Stimulated activated CD8-positive, alpha-beta memory T cell treated with anti-CD3 and anti-CD28 coated beads, Interleukin-2, amount 100 ng/mL, for 48 hours (primary cell): ENCODE data around the gene TEAD1.

Source experiments
- DNase-seq, 2 donors: peaks; one replicate each; pipeline ENCODE4 v3.0.0-alpha.2; 2020; ENCODE audit warnings: low read depth in 2 of 2

Gene TEAD1

DNA sequence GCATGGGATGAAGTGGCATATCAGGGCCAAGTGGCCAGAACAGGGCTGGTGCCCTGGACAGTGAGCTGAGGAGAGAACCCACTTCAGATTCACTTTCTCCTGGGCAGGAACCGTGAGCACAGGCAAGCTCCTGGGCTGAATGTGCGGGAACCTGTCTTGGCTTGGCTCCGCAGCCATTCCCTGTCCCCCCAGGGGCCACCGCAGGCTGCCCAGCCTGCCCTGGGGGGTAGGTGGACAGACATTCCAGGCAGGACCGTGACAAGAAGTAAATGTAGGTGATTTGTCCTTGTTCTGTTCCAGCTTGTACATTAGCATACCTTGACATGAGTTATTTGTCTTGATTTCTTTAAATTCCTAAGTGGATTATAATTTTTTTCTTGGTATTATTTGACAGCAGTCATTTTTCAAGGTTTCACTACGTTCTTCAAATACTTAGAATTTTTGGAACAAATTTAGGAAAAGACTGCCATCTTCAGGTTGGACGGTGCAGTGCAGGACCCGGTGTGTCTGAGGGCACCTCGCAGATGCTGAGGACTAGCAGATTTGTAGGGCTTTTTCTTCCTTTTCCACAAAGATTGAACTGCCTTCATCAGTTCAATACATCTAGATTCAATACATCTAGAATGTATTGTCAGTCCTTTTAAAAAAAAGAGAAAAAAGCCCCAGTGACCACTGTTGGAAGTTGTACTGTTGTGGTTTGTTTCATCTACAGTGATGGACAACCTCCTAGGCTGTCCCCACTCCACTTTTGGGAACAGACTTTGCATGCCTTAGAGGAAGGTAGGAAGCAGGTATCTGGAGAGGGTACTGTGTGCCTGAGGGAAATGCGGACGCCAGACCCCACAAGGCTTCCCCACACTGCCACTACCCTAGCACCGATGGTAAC, 219.8 kb downstream of the TEAD1 start:
- peak; percentile 10 to 49 for DNase-seq

DNA sequence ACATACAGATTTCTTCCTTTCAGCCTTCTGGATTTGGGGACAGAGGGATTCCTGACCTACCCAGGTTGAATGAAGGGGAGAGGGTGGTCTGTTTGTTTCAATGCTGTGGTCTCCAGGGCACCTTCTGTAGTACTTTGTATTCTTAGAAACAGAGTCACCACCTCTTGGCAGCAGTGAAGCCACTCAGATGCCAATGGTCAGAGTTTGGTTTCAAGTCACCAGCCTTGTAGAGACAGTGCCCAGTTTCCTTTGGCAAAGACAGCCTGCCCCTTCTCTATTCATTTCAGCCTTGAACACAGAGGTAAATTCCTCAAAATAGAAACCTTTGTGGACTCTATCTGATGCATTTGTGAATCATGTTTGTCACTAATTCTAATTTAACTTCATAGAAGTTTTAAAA, 223.2 kb downstream of the TEAD1 start:
- DNase-seq, result no peak

DNA sequence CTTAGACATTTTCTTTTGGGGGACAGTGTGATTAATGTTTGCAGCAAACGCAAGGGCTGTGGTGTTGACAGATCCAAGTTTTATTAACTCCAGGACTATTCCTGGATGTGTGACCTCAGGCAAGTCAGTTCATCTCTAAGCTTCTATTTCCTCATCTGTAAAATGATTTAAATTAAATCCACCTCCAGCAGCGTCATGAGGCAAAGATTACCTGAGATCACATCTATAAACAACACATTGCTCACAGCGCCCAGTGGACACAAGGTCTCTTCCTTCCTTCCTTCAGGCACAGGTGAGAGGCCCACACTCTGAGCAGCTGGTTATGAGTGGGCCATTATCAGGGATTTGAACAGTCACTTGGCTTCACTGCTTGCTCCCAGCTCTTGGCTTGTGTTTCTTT, 223.6 kb downstream of the TEAD1 start:
- DNase-seq, result no peak

DNA sequence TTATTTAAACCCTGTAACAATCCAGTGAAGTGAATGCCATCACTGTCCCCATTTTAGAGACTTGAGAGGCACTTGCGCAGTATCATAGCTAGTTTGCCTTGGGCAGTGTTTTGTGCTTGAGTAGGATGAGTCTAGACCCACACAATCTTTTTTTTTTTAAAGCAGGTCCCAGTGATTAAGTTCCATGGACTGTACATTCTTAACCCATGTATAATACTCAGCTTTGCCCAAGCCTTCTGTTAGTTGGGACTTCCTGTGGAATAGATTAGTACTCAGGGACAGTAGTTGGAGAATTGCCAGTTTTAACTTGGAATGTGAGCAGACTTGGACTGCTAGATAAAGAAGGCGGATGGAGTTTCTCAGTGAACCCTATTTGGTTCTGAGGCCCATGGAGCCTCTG, 226.3 kb downstream of the TEAD1 start:
- no peak for DNase-seq

DNA sequence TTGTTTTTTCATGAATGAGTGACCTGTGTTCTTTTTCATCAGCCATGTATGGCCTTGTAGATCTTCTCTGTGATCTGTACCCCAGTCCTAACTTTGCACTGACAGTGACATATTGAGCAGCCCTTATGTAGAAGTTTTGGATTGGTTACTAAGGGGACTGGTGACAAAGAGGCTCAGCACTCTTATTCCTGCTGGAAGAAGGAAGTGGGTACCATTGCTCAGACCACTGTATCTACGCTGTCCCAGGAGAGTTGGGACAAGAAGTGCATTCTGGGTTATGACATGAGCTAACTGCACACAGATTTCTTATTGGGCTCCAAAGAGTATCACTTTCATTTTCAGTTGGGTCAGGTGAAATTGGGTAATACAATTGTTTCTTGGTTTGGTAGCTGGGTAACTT, 227.1 kb downstream of the TEAD1 start:
- no peak for DNase-seq

DNA sequence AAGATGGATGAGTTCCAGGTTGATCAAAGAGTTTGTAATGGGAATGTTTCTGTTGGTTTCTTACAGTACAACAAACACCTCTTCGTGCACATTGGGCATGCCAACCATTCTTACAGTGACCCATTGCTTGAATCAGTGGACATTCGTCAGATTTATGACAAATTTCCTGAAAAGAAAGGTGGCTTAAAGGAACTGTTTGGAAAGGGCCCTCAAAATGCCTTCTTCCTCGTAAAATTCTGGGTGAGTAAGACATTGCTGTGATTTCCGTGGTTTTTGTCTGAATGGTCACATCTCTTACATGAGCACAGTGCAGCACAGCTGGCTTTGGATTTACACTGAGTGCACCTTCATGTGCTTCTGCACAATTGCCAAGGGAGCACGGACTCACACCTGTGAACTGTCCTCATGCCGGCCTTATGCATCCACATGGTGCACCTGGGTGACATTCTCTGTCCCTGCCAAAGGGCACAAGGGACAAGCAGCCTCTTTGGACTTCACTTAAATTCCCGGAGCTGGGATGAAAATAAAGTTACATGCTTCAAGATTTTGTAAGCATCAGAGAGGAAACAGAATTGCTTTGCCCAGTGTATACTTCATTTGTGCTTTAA, 227.8 kb downstream of the TEAD1 start:
- DNase-seq, result no peak

DNA sequence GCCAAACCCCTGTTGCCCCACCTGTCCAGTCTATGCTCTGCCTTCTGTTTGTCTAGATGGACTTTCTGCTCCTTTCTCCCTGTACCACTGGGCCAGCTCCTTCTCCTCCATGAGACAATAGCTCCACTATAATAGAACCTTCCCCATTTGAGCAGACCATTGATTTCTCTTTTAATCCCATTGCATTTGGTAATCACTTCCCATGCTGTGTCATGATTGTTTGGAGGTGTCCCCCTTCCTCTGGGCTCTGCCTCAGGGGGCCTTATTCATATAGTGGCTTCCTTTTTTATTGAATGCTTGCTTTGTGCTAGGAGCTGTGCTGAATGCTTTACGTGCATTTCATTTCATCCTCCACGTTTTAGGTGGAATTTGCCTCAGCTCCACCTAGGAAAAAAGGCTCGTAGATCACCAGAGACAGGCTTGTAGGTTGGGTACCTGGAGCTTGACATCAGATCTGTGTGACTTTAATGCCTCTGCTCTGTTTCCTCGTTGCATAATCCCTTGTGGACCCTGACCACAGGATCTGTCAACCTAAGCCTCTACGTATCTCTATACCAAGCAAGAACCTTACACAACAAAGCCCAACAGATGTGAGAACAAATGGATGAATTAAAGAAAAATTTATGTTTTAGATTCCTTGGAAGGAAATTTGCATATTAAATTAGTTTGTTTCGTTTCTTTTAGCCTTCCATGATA, 228.7 kb downstream of the TEAD1 start:
- no peak for DNase-seq

DNA sequence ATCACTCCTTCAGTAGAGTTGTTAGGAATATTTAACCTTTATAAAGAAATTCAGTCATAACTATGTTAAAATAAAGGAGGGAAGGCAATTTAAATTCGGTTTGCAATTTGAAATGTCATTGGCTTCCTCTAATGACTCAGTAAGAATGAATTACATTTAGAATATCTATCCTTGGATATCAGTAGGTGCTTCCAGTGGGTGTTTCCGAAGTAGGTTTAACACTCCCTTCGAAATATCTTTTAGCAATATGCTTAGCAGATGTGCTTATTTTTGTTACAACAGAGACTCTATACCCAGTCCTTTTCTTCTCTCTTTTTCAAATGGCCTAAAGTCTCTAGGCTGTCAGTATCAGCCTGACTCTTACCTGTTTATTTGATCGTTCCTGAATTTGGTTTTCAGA, 231.2 kb downstream of the TEAD1 start:
- no peak for DNase-seq

DNA sequence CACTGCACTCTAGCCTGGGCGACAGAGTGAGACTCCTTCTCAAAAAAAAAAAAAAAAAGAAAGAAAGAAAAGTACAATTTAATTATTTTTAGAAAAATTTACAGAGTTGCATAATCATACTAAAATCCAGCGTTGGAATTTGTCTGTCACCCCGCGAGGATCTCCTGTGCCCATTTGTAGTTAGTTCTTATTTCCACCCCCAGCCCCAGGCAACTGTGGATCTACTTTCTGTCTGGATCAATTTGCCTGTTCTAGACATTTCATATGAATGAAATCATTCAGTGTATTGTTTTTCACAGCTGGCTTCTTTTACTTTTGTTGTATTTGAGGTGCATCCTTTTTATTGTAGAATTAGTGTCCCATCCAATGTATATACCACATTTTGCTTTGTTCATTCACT, 232.3 kb downstream of the TEAD1 start:
- DNase-seq, result no peak

DNA sequence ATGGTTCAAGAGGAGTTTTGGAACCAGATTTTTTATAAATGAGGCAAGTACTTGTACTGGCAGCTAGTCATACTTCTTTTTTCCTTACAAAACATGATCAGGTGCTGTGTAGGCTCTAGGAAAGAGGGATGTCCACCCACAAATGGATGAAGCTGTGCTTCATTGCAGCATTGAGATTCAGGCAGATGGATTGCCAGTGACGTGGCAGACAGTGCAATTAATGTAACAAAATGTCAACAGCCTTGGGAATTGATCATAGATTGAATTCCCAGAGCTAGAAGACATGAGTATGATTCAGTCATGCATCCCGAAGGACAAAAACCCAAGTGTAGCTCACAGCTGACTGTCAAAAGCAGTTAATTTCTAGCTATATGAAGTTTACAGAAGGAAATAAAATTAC, 235.7 kb downstream of the TEAD1 start:
- no peak for DNase-seq

DNA sequence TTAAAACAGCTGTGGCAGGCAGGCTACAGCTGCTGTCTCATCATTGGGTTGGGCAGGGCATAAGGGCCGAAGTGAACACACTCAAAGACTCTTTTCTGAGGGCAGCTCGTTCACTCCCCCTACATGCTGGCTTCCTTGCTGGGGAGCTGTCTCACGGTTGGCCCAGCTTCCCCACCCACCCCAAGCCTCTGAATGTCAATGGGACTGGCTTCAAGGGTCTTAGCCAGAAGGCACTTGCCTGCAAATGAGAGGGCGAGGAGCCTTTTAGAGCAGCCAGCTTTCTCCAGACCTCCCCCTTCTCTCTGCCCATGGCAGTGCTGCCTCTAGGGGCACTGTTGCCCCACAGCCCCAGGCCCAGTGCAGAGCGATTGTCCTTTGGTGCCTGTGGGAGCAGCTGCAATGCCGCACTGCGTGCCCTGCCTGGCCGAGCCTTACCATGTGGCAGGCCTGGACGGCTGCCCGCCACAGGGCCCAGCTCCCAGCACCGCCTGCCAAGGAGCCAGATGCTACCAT, 240.2 kb downstream of the TEAD1 start:
- no peak for DNase-seq

DNA sequence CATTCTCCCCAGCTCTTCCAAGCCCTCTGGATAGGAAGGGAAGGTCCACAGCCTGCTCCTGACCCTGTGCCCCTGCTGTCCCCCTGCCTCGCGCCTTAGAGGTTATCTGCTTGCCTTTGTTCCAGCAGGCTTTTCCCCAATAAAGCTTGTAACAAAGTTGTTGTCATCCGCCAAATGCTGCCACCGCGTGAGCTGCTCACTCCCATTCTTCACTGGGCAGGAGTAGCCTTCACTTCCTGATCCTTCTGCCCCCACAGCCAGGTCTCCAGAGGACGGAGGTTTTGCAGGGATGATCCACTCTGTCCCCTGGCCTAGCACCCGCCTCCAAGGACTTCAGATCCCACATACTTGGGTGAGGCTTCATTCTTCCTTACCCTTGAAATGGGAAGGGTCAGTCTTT, 240.9 kb downstream of the TEAD1 start:
- DNase-seq, result no peak

DNA sequence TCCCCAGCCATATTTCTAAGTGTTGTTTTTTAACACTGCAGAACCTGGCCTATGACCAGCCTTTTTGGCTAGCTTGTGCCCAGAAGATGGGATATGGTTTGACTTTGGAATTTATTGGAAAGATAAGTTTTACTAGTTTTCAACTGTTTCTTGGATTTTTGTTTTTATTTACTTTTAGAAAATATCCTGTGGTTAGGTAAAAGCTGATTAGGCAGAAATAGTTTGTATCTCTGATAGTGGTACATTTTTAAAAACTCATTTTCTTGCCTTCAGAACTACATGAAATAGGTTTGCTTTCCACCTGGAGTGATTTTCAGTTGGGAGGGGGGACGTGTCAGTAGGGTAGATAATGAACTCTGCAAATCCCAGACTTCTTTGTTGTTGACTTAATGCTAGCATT, 243.6 kb downstream of the TEAD1 start:
- DNase-seq, result no peak

DNA sequence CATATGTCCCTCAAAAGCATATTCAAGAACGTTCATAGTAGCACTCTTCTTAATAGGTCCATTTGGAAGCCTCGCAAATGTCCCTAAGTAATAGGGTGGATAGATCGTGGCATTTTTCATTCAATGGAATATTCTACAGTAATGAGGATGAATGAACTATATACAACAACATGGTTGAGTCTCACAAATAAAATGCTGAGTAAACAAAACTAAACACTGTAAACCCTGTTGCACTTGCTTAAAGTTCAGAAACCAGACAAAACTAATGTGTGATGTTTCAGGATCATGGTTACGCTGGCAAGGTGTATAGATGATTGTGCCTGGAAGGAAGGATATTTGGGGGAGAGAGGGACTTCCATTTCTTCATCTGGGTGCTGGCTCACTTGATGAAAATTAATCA, 244.4 kb downstream of the TEAD1 start:
- DNase-seq, result no peak

DNA sequence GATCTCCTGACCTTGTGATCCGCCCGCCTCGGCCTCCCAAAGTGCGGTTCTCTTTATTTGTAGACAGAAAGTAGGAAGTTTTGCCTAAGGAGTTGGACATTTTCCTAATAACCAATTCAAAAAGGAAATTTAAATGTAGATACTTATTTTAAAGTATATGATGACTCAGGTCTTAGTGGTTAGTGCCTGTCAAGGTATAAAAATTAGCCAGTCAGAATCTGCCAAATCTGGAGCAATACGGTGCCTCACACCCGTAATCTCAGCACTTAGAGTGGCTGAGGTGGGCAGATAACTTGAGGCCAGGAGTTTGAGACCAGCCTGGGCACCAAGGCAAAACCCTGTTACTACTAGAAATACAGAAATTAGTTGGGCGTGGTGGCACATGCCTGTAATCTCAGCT, 248.2 kb downstream of the TEAD1 start:
- no peak for DNase-seq

DNA sequence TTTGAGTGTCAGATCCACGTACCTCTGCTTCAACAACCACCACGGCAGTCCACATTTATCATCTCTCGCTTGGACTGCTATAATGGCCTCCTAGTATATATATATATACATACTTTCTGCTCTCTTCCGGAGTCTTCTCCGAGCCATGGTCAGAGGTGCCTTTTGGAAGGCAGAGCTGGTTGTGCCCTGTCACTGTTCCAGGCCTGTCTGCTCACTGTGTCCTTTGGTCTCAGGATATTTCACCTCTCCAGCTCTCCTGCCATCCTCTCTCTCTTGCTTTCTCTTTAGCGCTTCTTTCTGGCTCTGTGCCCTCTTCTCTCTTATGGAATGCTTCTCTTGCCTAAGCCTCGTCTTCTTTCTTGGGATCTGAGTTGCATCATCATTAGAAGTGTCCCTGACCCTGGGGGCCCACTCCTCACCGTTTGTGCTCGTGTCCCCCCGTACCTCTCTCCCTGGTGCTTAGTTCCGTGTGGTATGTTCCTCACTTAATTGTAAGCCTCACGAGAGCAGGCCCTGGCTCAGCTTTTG, 248.8 kb downstream of the TEAD1 start:
- DNase-seq, result no peak

DNA sequence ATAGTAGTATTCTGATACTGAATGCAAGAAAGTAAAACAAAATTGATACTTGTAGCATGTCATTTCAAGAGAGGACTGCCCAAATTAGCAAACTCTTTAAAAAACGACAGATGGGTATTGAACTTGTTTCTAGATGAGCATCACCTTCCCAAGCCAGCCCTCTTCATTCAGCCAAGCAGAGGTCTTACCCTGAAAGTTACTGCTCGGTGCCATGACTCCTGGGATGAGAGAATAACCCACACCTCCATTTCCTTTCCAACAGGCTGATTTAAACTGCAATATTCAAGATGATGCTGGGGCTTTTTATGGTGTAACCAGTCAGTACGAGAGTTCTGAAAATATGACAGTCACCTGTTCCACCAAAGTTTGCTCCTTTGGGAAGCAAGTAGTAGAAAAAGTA, 250.4 kb downstream of the TEAD1 start:
- no peak for DNase-seq

DNA sequence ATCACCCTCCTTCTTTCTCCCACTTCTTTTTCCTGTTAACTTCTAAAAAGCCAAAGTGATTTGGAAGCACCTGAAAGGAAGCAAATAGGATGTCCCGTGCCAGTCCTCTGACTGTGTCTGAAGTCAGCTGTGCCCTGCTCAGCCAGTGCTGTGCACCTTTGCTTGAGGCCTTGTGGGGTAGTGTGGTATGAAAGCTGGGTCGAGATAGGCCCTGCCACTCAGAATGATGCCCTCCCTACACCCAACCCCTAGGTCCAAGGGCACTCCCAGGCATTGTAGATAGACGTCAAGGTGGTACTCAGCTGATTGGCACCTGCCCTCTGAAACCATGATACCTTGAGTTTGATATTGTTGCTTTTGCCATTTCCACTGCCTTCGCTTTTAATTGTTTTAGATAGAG, 251.3 kb downstream of the TEAD1 start:
- DNase-seq, result no peak

DNA sequence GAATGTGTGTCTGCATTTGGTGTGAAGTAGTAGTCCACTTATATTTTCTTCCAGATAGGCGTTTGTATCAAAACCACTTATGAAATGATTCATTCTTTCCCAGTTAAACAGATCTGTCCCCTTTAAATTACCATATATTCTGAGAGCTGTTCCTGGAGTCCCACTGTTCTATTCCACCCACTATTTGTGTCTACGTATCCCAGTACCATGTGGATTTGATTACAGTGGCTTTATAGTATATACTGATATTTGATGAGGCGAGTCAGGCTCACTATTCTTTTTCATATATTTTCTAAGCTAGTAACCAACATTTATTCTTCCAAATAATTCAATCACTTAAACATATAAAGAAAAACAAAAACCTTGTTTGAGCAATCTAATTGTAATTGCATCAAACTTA, 253.0 kb downstream of the TEAD1 start:
- DNase-seq, result no peak

DNA sequence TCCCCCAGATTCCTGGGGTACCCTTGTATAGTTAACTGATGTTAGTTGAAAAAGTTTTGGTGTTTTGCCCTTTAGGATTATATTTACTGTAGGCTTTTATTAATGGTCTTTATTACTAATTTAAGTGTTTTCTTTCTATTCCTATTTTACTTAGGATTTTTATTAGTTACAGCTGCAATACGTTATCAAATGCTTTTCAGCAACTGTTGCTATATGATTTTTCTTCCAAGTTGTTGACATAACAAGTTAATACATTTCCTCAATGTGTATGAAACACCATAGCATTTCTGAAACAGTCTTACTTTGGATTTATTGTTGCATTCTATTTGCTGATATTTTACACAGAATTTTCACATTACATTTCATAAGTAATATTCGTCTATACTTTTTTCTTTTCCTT, 253.7 kb downstream of the TEAD1 start:
- no peak for DNase-seq

DNA sequence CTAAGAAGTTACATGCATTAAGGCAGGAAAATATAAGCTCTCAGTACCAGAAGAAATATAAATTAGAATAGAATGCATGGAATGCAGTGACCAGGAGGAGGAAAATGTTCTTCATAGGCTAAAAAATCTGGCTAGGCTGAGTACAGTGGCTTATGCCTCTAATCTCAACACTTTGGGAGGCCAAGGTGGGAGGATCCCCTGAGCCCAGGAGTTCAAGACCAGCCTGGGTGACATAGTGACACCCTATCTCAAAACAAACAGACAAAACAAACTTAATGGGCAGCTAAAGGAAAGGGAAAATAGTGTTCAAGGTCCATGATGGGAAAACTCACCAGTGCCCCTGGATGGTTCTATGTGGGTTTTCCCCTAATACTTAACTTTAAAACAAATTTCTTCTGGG, 256.6 kb downstream of the TEAD1 start:
- DNase-seq, result no peak

DNA sequence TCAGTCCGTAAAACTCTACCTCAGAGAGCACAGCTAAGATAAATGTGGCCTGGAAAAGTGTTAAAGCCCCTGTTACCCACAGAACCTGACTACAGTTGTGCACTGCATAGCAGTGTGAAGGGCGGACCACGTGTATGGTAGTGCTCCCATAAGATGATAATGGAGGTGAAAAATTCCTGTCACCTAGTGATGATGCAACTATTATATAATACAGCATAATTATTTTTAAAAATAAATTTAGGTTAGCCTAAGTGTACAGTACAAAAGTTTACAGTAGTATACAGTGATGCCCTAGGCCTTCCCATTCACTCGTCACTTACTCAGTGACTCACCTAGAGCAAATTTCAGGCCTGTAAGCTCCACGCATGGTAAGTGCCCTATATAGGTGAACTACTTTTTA, 258.3 kb downstream of the TEAD1 start:
- no peak for DNase-seq

DNA sequence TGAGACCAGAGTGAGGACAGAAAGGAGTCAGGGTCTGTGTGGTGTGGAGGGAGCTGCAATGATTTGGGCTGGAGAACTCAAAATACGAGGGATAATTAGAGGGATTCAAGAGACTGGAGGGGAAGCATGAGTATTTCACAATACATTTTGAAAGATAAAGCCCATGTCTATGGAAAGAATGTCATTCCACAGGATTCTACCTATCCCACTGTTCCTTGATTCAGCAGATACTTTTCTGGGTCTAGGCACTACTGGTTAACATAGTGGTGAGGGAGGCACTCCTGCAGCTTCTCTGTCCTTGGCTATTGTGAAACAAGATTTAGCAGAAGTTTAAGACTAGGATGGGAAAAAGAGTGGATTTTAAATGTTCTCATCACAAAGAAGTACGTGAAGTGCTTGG, 262.0 kb downstream of the TEAD1 start:
- no peak for DNase-seq
